Measurements from ENCODE around the gene LRP1.

LRP1 gene

GRCh38 chr12:57158665-57159064 is 30.4 kb downstream of the LRP1 start:
- Histone ChIP-seq H3K4me3 (ENCODE audit: low read length) (no peak overlapping the region), H3K9me3 (replicated peaks; ENCODE audit: insufficient read depth, low read length) (no peaks in the 10 kb centered on the region), H3K36me3 (replicated peaks; ENCODE audit: insufficient read depth, low read length) (no peaks in the 10 kb centered on the region), H4K20me1 (ENCODE audit: insufficient read depth, low read length) (no peaks in the 10 kb centered on the region), H3K4me1 (ENCODE audit: low read length) (no peaks in the 10 kb centered on the region), H3K4me2 (ENCODE audit: low read depth, low read length) (no peak overlapping the region), H3K79me2 (ENCODE audit: low read length) (no peaks in the 10 kb centered on the region), H3K9me2 (replicated peaks; ENCODE audit: insufficient read depth, low read length) (no peaks in the 10 kb centered on the region), H3F3A (ENCODE audit: insufficient read depth, low read length) (no peaks in the 10 kb centered on the region), H3K9ac (ENCODE audit: low read length) (no peak overlapping the region), H2AFZ (ENCODE audit: low read length) (no peak overlapping the region), H3K27me3 (replicated peaks; ENCODE audit: insufficient read depth, low read length) (peaks cover 6% of the 10 kb centered on the region; the same call in 1 of the 2 replicates), H3K27ac (ENCODE audit: low read length) (no peak overlapping the region)
- TF ChIP-seq EZH2 (optimal IDR thresholded peaks at IDR 0.05; ENCODE audit: low read depth, low read length) = no peak
- no peak for TF ChIP-seq CTCF (IDR thresholded peaks at IDR 0.05; ENCODE audit: low read length)
- no peak for TF ChIP-seq EZH2phosphoT487 (IDR thresholded peaks at IDR 0.05; ENCODE audit: low read length)
- DNase-seq = no peak

GRCh38 chr12:57159311-57159710 is 31.0 kb downstream of the LRP1 start:
- Histone ChIP-seq H3K36me3 (replicated peaks; ENCODE audit: insufficient read depth, low read length) (no peaks in the 10 kb centered on the region), H4K20me1 (ENCODE audit: insufficient read depth, low read length) (no peaks in the 10 kb centered on the region), H3K9me2 (replicated peaks; ENCODE audit: insufficient read depth, low read length) (no peaks in the 10 kb centered on the region), H3K4me3 (ENCODE audit: low read length) (no peak overlapping the region), H3K27me3 (replicated peaks; ENCODE audit: insufficient read depth, low read length) (peaks cover 6% of the 10 kb centered on the region; the same call in 1 of the 2 replicates), H2AFZ (ENCODE audit: low read length) (no peak overlapping the region), H3K79me2 (ENCODE audit: low read length) (no peaks in the 10 kb centered on the region), H3K27ac (ENCODE audit: low read length) (no peak overlapping the region), H3K4me1 (ENCODE audit: low read length) (no peaks in the 10 kb centered on the region), H3F3A (ENCODE audit: insufficient read depth, low read length) (no peaks in the 10 kb centered on the region), H3K9ac (ENCODE audit: low read length) (no peak overlapping the region), H3K9me3 (replicated peaks; ENCODE audit: insufficient read depth, low read length) (no peaks in the 10 kb centered on the region), H3K4me2 (ENCODE audit: low read depth, low read length) (no peak overlapping the region)
- DNase-seq = no peak
- no peak for TF ChIP-seq EZH2phosphoT487 (IDR thresholded peaks at IDR 0.05; ENCODE audit: low read length)
- TF ChIP-seq CTCF (IDR thresholded peaks at IDR 0.05; ENCODE audit: low read length) = no peak
- TF ChIP-seq EZH2 (optimal IDR thresholded peaks at IDR 0.05; ENCODE audit: low read depth, low read length) = no peak

GRCh38 chr12:57160040-57160439 is 31.8 kb downstream of the LRP1 start:
- no peak for DNase-seq
- no peaks in the 10 kb centered on the region for H3K9me2 ChIP-seq (replicated peaks; ENCODE audit: insufficient read depth, low read length)
- no peaks in the 10 kb centered on the region for H3K79me2 ChIP-seq (ENCODE audit: low read length)
- H3F3A ChIP-seq (ENCODE audit: insufficient read depth, low read length) = no peaks in the 10 kb centered on the region
- no peak overlapping the region for H3K4me3 ChIP-seq (ENCODE audit: low read length)
- H3K4me1 ChIP-seq (ENCODE audit: low read length) = no peaks in the 10 kb centered on the region
- TF ChIP-seq EZH2 (optimal IDR thresholded peaks at IDR 0.05; ENCODE audit: low read depth, low read length) = no peak
- TF ChIP-seq CTCF (IDR thresholded peaks at IDR 0.05; ENCODE audit: low read length) = no peak
- TF ChIP-seq EZH2phosphoT487 (IDR thresholded peaks at IDR 0.05; ENCODE audit: low read length) = no peak
- H3K9ac ChIP-seq (ENCODE audit: low read length) = no peak overlapping the region
- no peaks in the 10 kb centered on the region for H4K20me1 ChIP-seq (ENCODE audit: insufficient read depth, low read length)
- H3K4me2 ChIP-seq (ENCODE audit: low read depth, low read length) = no peak overlapping the region
- H3K27me3 ChIP-seq (replicated peaks; ENCODE audit: insufficient read depth, low read length) = peaks cover 6% of the 10 kb centered on the region; the same call in 1 of the 2 replicates
- no peak overlapping the region for H2AFZ ChIP-seq (ENCODE audit: low read length)
- no peak overlapping the region for H3K27ac ChIP-seq (ENCODE audit: low read length)
- no peaks in the 10 kb centered on the region for H3K36me3 ChIP-seq (replicated peaks; ENCODE audit: insufficient read depth, low read length)
- no peaks in the 10 kb centered on the region for H3K9me3 ChIP-seq (replicated peaks; ENCODE audit: insufficient read depth, low read length)

All from MM.1S (cell line).